GM15510 (cell line): Measurements from ENCODE around the gene IL1RAPL1.

ENCODE experiments used
- POLR2A ChIP-seq: IDR thresholded peaks from 3 replicates; pipeline ENCODE4 v1.6.1; 2011; ENCODE audit warnings: borderline replicate concordance; ENCODE audit not compliant: insufficient read length; ENCODE audit errors: extremely low read depth

Gene IL1RAPL1

DNA sequence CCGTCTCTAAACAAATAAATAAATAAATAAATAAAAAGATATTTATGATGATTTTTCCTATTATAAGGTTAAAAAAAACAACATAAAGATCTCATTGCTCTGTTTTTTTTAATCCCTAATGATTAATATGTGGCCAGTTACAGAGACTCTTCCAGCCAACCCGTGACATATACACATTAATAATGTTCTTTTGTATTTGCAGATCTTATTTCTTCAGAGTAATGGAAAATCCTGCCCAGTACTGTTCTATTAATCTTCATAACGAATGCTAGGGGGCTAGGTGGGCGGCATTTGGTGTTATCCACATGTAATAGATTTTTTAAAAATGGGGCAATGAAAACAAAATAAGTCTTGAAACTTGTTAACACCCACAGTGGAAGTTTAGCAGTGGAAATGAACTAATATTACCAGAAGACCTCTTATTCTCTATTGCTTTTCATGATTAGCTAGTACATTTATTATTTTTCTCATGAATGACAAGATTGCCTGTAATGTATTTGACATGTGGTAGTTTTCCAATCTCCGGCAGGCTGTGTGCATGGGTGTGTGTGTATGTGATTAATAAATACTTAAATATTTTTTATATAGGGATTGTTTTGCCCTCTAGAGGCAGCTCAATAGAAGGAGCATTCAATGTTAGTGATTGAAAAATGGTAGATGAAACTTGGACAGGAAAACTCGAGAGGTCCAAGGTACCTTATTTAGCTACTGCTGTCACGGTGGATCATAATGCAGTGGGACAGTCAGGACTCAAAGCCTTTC, 457.4 kb downstream of the IL1RAPL1 start:
- TF ChIP-seq POLR2A, result no peak

DNA sequence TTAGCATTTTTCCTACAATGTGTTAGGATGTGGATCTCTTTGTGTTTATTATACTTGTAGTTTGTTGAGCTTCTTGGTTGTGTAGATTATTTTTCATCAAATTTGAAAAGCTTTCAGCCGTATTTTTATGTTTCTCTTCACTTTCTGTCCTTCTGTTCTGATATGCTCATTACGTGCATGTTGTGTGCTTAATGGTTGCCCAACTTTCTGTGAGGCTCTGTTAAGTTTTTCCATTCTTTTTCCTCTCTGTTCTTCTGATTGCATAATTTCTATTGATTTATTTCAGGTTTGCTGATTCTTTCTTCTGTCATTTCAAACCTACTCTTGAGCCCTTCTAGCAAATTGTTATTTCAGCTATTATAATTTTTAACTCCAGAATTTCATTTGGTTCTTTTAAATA, 478.2 kb downstream of the IL1RAPL1 start:
- no peak for TF ChIP-seq POLR2A

GRCh38 chrX:29066516-29066915, 479.3 kb downstream of the IL1RAPL1 start:
- no peak for TF ChIP-seq POLR2A

- TF ChIP-seq POLR2A, result no peak
Observed at GRCh38 chrX:29067351-29067750, 480.1 kb downstream of the IL1RAPL1 start.

- TF ChIP-seq POLR2A, result no peak
Observed at GRCh38 chrX:29071525-29072320, 484.5 kb downstream of the IL1RAPL1 start.

GRCh38 chrX:29082558-29082957, 495.3 kb downstream of the IL1RAPL1 start:
- no peak for TF ChIP-seq POLR2A

DNA sequence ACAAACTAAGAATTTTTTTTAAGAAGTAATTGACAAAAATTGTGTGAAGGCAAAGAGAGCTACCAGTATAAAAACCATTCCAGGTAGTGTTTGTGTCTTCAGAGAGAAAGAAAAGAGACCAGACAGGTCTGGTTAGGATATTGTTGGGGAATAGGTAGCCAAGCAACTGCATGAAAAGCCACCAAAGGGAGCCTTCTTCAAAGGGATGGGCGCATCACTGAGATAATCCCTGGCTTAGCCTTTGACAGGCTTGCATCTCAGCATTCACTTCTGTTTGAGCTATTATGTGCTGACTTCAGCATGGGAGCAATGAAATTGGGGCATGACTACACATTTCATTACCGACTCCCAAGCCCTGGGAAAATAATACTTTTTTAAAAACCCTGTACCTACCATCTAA, 496.6 kb downstream of the IL1RAPL1 start:
- no peak for TF ChIP-seq POLR2A

- no peak for TF ChIP-seq POLR2A
Observed at GRCh38 chrX:29090811-29091210, 503.6 kb downstream of the IL1RAPL1 start.

DNA sequence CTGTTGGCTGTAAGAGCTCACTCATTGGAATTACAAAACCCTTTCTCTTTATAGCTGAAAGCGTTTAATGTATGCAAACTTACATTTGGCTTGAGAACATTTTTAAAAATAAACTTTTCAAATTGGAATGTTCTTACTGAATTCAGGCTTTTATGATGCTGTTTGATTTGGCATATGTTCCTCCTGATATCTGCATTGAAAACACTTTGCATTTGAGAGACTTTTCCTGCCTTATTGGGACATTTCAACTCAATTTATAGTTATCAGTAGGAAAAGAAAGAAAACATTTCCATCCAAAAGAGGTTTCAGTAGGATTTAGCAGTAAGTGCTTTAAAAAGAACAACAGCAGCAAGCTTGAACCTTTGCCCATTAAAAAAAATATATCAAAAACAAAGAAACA, 520.0 kb downstream of the IL1RAPL1 start:
- no peak for TF ChIP-seq POLR2A

GRCh38 chrX:29110041-29110440, 522.8 kb downstream of the IL1RAPL1 start:
- no peak for TF ChIP-seq POLR2A

- no peak for TF ChIP-seq POLR2A
Observed at GRCh38 chrX:29113221-29113620, 526.0 kb downstream of the IL1RAPL1 start.

DNA sequence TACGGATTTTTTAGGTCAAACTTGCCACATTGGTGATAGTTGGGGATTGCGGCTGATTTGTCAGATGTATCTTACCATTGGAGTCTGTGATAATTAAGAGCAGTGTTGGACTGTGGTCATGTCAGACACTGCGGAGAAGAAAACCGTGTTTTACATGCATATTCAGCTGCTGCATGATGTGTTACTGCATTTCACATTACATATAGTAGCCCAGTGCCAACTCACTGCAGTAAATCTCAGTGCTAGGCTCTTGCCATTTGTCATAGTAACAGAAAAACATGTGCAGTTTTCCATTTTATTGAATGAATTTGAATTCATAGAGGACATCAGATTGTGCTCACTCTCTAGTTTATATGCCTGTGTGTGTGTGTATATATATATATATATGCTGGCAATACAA, 543.7 kb downstream of the IL1RAPL1 start:
- no peak for TF ChIP-seq POLR2A

DNA sequence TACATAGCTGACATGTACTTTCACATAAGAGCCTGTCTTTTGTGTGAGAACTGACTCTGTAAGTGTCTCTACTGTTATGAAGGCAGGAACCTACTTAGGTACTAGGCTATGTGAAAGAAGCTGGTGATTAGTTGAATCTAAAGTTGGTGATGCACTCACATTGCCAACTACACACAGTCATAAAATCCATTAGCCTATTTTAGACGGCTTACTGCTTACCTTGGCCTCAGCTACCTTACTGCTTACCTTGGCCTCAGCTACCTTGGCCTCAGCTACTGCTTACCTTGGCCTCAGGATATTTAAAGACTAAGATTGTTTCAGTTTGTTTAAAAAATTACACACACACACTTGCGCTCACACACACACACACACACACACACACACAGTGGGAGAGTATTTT, 549.7 kb downstream of the IL1RAPL1 start:
- no peak for TF ChIP-seq POLR2A

- no peak for TF ChIP-seq POLR2A
Observed at GRCh38 chrX:29138003-29138402, 550.8 kb downstream of the IL1RAPL1 start.

GRCh38 chrX:29143356-29143755, 556.1 kb downstream of the IL1RAPL1 start:
- no peak for TF ChIP-seq POLR2A

- TF ChIP-seq POLR2A, result no peak
Observed at GRCh38 chrX:29143756-29144155, 556.5 kb downstream of the IL1RAPL1 start.
